Adrenal gland (tissue), 12 donors: ENCODE measurements around the gene ACOT7. TPM values are rescaled to one million over a fixed set of nuclear protein-coding genes. Genes with fewer than 3 reads are reported as not detected.
A peak's percentile ranks its signal among the peaks of the same experiment; 100 is the strongest.

Experiments
- DNase-seq, 7 donors: peaks; one replicate each; pipeline ENCODE4 v3.0.0-alpha.2; 2019 to 2020
- H3K27ac ChIP-seq, 5 donors: fragments of 200-600 bp; sonication (generic) in 4 of 5; 1 replicate in 3 of 5; 2 replicates in 2 of 5; pipeline versions ENCODE4 v1.5.1 to v1.8.0; 2016 to 2020; ENCODE audit warnings: mild to moderate bottlenecking in 1 of 5
- H3K27me3 ChIP-seq: fragments of 200-600 bp; 2 replicates; pipeline ENCODE4 v1.8.0; 2021
- H3K36me3 ChIP-seq, 2 donors: fragments of 200-600 bp; replicated peaks in 1 of 2; 1 replicate in 1 of 2; 2 replicates in 1 of 2; pipeline versions ENCODE4 v1.5.1 to v1.8.0; 2018 to 2022
- H3K4me1 ChIP-seq, 2 donors: fragments of 200-600 bp; replicated peaks in 1 of 2; 1 replicate in 1 of 2; 2 replicates in 1 of 2; pipeline versions ENCODE4 v1.5.1 to v1.8.0; 2018 to 2021
- H3K4me3 ChIP-seq, 4 donors: fragments of 200-600 bp; sonication (generic) in 3 of 4; one replicate each; pipeline ENCODE4 v1.5.1; 2016 to 2018
- H3K9me3 ChIP-seq, 3 donors: fragments of 200-600 bp; sonication (generic) in 1 of 3; replicated peaks in 1 of 3; 1 replicate in 2 of 3; 2 replicates in 1 of 3; pipeline versions ENCODE4 v1.5.1 to v1.8.0; 2016 to 2021
- CTCF ChIP-seq, 6 experiments: fragments of 450-650 bp in 4 of 6; fragments of 200-600 bp in 2 of 6; sonication (generic) in 1 of 6; IDR thresholded peaks; 1 replicate in 5 of 6; 2 replicates in 1 of 6; pipeline versions ENCODE4 v1.5.1 to v1.8.0; 2016 to 2021; ENCODE audit warnings: antibody characterized with exemption in 6 of 6, mild to moderate bottlenecking in 2 of 6, moderate library complexity in 1 of 6
- POLR2A ChIP-seq, 2 donors: fragments of 450-650 bp; IDR thresholded peaks; one replicate each; pipeline ENCODE4 v1.6.1; 2017; ENCODE audit warnings: antibody characterized with exemption in 2 of 2, mild to moderate bottlenecking in 2 of 2, moderate library complexity in 1 of 2
- WGBS, 4 donors: extraction: QIAGEN DNeasy Blood & Tissue Kit in 2 of 4; methylation state at CpG; one replicate each; pipeline versions ENCODE4 v1.1.5 to v1.1.7; 2013 to 2017; 5-methylcytosine and 5-hydroxymethylcytosine counted together
- intact Hi-C, 2 donors: fragments of 100-400 bp; cut with DNase I; formaldehyde crosslinking; loops; one replicate each; pipeline versions ENCODE4 v1.14.1 to v1.15.0; 2022 to 2023
- polyA plus RNA-seq, 3 donors: library from polyadenylated mRNA; stranded (reverse); fragments of 200-250 nt in 2 of 3; fragments of 350-450 nt in 1 of 3; fragmentation: Illumina TruSeq in 1 of 3; extraction: RNeasy Lipid Tissue Mini Kit (QIAGEN cat#74804) in 1 of 3; gene quantifications; one replicate each; pipeline ENCODE4 v1.2.3, GENCODE V29; 2013 to 2014
- total RNA-seq, 9 donors: library from RNA; depleted of rRNA in 4 of 9; stranded (reverse); fragments of >200 nt in 4 of 9; fragments of 120-200 nt in 1 of 9; fragmentation: NEBNext Ultra II Directional in 1 of 9; extraction: Animal tissue kit (Norgen Biotek cat#: 25700) in 1 of 9; gene quantifications; one replicate each; pipeline versions ENCODE4 v1.1.0 to v1.2.4, GENCODE V29; 2013 to 2023
- donor health status: healthy with polysubstance abuse.
- donor health status: Bipolar disorder and iron deficiency.
- donor health status: DM: yes; HTN: yes; CAD: no.
- donor health status: DM: no; HTN: no; CAD: no.
- donor health status: DM: no; HTN: no; CAD: no.
- donor health status: DM: yes; HTN: yes; CAD: no.

The ACOT7 gene
- total and polyA plus RNA-seq, 12 donors = 8.4 to 29.4 (median 14.5) TPM

DNA sequence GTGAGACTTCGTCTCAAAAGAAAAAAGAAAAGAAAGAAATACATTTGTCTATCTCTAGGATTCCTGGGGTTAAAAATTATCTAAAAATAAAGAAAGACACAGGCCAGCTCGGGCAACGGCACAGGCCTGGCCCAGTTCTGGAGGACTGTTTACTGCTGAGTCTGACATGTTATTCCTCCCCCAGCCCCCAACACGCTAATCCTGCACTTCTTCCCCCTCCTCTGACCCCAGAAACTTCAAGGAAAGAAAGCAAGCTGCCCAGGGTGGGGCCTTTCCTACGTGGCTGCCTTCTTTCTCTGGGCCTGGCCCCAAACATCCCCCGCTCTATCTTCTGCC, 40.0 kb downstream of the ACOT7 start:
- Histone ChIP-seq H3K27me3 (no peaks in the 10 kb centered on the region), H3K9me3 (no peaks in the 10 kb centered on the region), H3K4me3 (no peak overlapping the region), H3K36me3 (no peaks in the 10 kb centered on the region), H3K4me1 (peaks cover 30 to 40% of the 10 kb centered on the region in 2 donors), H3K27ac (peak overlapping the region; percentile 10 to 77 (median 74))
- DNase-seq = no peak
- intact Hi-C loops = no loop called here
- WGBS, 4 donors = 28 to 36% (median 33%) methylated on average over 6 of the region's 6 CpGs
- TF ChIP-seq CTCF (IDR thresholded peaks at IDR 0.05) = no peak
- TF ChIP-seq POLR2A (IDR thresholded peaks at IDR 0.05) = peak in 1 of 2 donors; percentile 12

GRCh38 chr1:6352138-6352563, 41.4 kb downstream of the ACOT7 start:
- Histone ChIP-seq H3K9me3 (no peaks in the 10 kb centered on the region), H3K4me1 (peaks cover 30 to 32% of the 10 kb centered on the region in 2 donors), H3K4me3 (no peak overlapping the region), H3K27ac (peak overlapping the region in 3 of 5 donors; percentile 26 to 78 (median 30)), H3K27me3 (no peaks in the 10 kb centered on the region), H3K36me3 (no peaks in the 10 kb centered on the region)
- TF ChIP-seq POLR2A (IDR thresholded peaks at IDR 0.05) (no peak), CTCF (IDR thresholded peaks at IDR 0.05) (no peak)
- 35 to 51% (median 40%) methylated on average over 3 of the region's 3 CpGs for WGBS, 4 donors
- intact Hi-C loops = no loop called here
- DNase-seq = peak in 6 of 7 donors; percentile 68 to 86 (median 76)

DNA sequence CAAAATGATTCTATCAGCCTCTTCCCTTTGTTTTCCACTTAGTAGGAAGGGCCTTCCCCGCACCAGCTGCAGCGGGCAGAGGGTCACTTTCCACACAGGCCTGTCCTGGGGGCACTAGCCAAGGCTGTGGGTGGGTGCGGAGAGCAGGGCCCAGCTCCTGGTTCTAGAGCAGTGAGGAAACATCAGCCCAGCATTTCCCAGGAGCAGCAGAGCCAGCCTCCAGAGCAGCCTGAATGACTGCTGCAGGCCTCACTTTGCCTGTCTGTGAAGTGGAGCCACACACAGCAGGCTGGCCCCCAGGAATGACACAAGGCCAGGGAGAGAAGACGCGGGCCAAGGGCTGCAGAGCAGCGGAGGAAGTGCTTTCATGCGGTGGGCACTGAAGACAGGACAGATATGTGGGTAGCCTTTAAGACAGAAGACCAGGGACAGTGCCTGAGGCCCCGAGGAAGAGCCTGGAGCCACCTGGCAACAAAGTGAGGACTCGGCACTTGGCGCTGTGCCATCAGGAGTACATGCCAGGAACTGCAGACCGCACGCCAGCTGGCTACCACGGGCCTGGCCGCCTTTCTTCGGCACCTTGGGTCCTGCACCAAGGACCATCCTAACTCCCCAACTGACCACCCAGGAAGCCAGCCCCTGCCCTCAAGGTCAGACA, 42.0 kb downstream of the ACOT7 start:
- peak overlapping the region in 3 of 5 donors; percentile 26 to 78 (median 30) for H3K27ac ChIP-seq
- H3K9me3 ChIP-seq = no peaks in the 10 kb centered on the region
- H3K4me3 ChIP-seq = no peak overlapping the region
- peaks cover 30 to 32% of the 10 kb centered on the region in 2 donors for H3K4me1 ChIP-seq
- H3K27me3 ChIP-seq = no peaks in the 10 kb centered on the region
- no peak for TF ChIP-seq CTCF (IDR thresholded peaks at IDR 0.05)
- TF ChIP-seq POLR2A (IDR thresholded peaks at IDR 0.05) = no peak
- DNase-seq = peak; percentile 42 to 92 (median 82)
- 48 to 80% (median 63%) methylated on average over 9 to 15 of the region's 15 CpGs for WGBS, 4 donors
- no peaks in the 10 kb centered on the region for H3K36me3 ChIP-seq
- intact Hi-C loops = no loop called here

DNA sequence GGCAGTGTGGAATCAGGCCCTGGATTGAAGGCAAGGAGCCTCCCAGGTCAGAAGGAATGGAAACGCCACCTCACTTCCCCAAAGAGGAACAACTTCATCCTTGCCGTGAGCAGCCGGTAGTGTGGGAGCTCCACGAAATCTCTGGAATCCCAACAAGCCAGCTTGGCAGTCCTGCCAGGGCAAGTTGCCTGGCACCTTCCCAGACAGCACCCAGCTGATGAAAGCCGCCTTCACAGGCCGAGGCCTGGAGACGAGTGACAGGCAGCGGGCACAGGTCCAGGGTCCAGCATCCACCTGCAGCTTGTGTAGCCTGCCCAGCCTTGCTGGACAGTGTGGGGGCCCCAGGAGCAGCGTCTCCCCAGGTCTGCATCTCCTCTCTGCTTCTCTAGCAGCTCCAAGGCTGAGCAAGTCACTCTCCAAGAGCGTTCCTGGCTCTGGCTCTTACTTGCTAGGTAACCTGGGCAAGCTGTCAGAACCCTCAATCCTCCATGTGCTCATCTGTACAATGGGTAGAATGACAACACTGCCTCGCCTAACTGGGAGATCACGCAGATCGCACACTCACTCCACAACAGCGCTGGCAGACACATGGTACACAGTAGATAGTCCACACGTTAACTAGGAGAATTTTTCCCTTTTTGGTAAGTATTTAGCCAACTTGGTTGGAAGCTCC, 43.0 kb downstream of the ACOT7 start:
- Histone ChIP-seq H3K36me3 (no peaks in the 10 kb centered on the region), H3K27me3 (no peaks in the 10 kb centered on the region), H3K4me1 (peaks cover 30 to 32% of the 10 kb centered on the region in 2 donors), H3K4me3 (no peak overlapping the region), H3K9me3 (no peaks in the 10 kb centered on the region), H3K27ac (no peak overlapping the region)
- TF ChIP-seq CTCF (IDR thresholded peaks at IDR 0.05) (no peak), POLR2A (IDR thresholded peaks at IDR 0.05) (no peak)
- intact Hi-C loops = no loop called here
- DNase-seq = peak in 6 of 7 donors; percentile 65 to 88 (median 76)
- WGBS, 4 donors = 72 to 92% (median 81%) methylated on average over 6 to 15 of the region's 15 CpGs
